Upper lobe of left lung (tissue), 6 donors: ENCODE data around the gene EPHA8. TPM values are rescaled to one million over a fixed set of nuclear protein-coding genes. Genes with fewer than 3 reads are reported as not detected.

Experiments used
- ATAC-seq, 2 donors: fragments of 200-7000 bp; cut with Tn5 transposase; one replicate each; pipeline ENCODE4 v1.9.1; 2022; ENCODE audit warnings: mild to moderate bottlenecking in 2 of 2, moderate library complexity in 2 of 2; ENCODE audit not compliant: low FRiP score in 2 of 2
- DNase-seq, 2 donors: peaks; one replicate each; pipeline ENCODE4 v3.0.0-alpha.2; 2019 to 2020
- H3K27ac ChIP-seq, 4 donors: fragments of 200-600 bp; sonication (generic); one replicate each; pipeline ENCODE4 v1.5.1; 2016 to 2019
- H3K27me3 ChIP-seq, 4 donors: fragments of 200-600 bp; sonication (generic); one replicate each; pipeline ENCODE4 v1.5.1; 2017 to 2019
- H3K36me3 ChIP-seq, 4 donors: fragments of 200-600 bp; sonication (generic); one replicate each; pipeline ENCODE4 v1.5.1; 2016 to 2019
- H3K4me1 ChIP-seq, 4 donors: fragments of 200-600 bp; sonication (generic); one replicate each; pipeline ENCODE4 v1.5.1; 2018 to 2019
- H3K4me3 ChIP-seq, 4 donors: fragments of 200-600 bp; sonication (generic); one replicate each; pipeline ENCODE4 v1.5.1; 2017 to 2019; ENCODE audit warnings: mild to moderate bottlenecking in 2 of 4, moderate library complexity in 1 of 4
- H3K9me3 ChIP-seq, 4 donors: fragments of 200-600 bp; sonication (generic); one replicate each; pipeline ENCODE4 v1.5.1; 2018 to 2019
- EP300 ChIP-seq, 4 donors: sonication (generic); formaldehyde crosslinking; IDR thresholded peaks; one replicate each; pipeline ENCODE4 v1.5.1; 2017; ENCODE audit warnings: antibody characterized with exemption in 4 of 4, control low read depth in 2 of 4
- POLR2A ChIP-seq, 4 donors: fragments of 450-650 bp; IDR thresholded peaks; one replicate each; pipeline ENCODE4 v1.5.1; 2016 to 2017; ENCODE audit warnings: antibody characterized with exemption in 4 of 4, mild to moderate bottlenecking in 2 of 4
- POLR2AphosphoS5 ChIP-seq, 2 donors: sonication (generic); formaldehyde crosslinking; IDR thresholded peaks; one replicate each; pipeline ENCODE4 v1.5.1; 2017; ENCODE audit warnings: antibody characterized with exemption in 2 of 2
- WGBS, 2 donors: methylation state at CpG; one replicate each; pipeline ENCODE4 v1.1.5; 2017 to 2018; 5-methylcytosine and 5-hydroxymethylcytosine counted together
- total RNA-seq, 6 donors: library from RNA; depleted of rRNA in 4 of 6; stranded (reverse); fragments of >200 nt in 4 of 6; gene quantifications; one replicate each; pipeline versions ENCODE4 v1.1.0 to v1.2.1, GENCODE V29; 2016 to 2021
- TF ChIP-seq, protein P1 (sequence below), 6 experiments: fragments of 450-650 bp in 4 of 6; fragments of 200-600 bp in 2 of 6; sonication (generic) in 2 of 6; IDR thresholded peaks; one replicate each; pipeline ENCODE4 v1.5.1; 2016 to 2019; ENCODE audit warnings: antibody characterized with exemption in 6 of 6
- donor health status: DM: no; HTN: no; CAD: no; lungs with moderate emphysema.
- donor health status: DM: no; HTN: yes; CAD: no; lungs with severe emphysema.

The EPHA8 gene
- total RNA-seq: not detected

DNA sequence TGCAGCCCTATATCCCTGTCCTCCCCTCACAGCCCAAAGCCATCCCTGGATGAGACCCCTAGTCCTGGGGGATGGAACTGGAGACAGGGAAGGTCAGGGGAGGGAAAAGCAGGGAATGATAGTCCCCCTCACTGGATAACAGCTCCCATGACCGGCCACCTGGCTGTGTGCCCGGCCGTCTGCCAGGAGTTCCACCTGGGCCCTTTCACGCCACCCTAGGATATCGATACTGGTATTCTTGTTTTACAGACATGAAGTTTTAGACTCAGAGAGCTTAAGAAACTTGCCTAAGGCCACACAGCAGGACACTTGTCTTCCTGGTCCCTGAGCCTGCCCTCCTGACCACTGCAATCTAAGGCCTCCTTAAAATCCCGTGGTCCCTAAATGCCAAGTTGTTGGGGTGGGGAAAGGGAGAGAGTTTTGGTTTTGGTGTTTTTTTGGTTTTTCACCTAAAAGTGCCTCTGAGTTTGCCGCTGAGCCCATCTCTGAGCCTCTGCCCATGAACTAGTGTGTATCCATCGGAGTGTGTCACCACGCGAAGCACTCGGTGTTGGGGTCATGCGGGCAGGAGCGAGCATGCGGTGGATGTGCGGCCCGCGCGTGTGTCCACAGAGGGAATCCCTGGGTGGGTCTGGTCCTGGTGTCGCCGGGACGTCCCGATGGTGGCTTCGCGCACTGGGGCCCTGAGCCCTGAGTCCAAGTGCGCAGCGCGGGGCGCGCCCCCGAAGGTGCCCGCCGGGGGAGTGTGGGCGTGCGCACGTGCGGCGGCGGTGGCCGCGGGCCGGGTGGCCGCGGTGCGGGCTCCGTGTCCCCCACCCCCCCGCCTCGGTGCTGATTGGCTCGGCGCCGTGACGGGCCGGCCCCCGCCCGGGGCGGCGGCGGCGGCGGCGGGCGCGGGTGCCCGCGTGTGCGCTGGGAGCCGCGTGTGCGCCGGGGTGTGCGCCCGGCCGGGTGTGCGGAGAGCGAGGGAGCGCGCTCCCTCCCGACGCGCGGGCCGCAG lies at the start of gene EPHA8:
Gene EPHA8, plus strand, starts transcription at position 906 of the 1,000 bp plus-strand sequence. CDS start 147 bp downstream, outside the sequence.
- DNase-seq (no peak), ATAC-seq (no peak)
- Histone ChIP-seq H3K4me1 (peaks cover 0 to 5% (median 1%) of the 10 kb centered on the region in 4 donors), H3K4me3 (no peak within 1 kb of the TSS), H3K9me3 (no peaks in the 10 kb centered on the region), H3K27ac (no peak within 1 kb of the TSS), H3K36me3 (no peaks in the 10 kb centered on the region), H3K27me3 (peaks cover 0 to 15% (median 4%) of the 10 kb centered on the region in 4 donors)
- TF ChIP-seq, protein P1, sequence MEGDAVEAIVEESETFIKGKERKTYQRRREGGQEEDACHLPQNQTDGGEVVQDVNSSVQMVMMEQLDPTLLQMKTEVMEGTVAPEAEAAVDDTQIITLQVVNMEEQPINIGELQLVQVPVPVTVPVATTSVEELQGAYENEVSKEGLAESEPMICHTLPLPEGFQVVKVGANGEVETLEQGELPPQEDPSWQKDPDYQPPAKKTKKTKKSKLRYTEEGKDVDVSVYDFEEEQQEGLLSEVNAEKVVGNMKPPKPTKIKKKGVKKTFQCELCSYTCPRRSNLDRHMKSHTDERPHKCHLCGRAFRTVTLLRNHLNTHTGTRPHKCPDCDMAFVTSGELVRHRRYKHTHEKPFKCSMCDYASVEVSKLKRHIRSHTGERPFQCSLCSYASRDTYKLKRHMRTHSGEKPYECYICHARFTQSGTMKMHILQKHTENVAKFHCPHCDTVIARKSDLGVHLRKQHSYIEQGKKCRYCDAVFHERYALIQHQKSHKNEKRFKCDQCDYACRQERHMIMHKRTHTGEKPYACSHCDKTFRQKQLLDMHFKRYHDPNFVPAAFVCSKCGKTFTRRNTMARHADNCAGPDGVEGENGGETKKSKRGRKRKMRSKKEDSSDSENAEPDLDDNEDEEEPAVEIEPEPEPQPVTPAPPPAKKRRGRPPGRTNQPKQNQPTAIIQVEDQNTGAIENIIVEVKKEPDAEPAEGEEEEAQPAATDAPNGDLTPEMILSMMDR (IDR thresholded peaks at IDR 0.05): no peak
- TF ChIP-seq EP300 (IDR thresholded peaks at IDR 0.05): no peak
- no peak for TF ChIP-seq POLR2A (IDR thresholded peaks at IDR 0.05)
- TF ChIP-seq POLR2AphosphoS5 (IDR thresholded peaks at IDR 0.05): no peak
- WGBS, 2 donors: 23 to 36% methylated on average over 13 to 18 of the region's 81 CpGs

DNA sequence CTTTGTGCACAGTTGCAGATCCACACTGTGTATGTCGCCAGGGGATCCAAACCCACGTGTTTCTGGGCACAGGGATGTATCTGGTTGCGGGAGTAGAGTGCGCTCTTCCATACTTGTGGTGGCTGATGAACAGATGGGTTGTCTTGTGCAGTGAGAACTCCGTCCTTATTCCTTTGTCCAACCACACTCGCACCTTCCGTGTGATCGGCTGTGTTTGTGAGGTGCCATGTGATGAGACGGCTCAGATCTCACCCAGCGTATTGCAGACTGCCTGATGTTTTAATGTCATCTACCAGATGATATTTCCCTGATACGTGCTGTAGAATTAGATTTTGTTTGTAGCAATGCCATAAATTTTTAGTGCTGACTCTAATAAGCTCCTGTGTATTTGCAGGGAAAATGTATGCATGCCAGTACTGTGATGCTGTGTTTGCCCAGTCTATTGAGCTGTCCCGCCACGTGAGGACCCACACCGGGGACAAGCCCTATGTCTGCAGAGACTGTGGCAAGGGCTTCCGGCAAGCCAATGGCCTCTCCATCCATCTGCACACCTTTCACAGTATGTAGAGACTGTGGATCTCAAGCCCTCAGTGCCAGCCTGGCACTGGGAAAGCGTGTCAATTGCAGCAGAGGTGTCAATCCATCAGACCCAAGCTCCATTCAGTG lies 46.2 kb upstream of the EPHA8 start:
- ATAC-seq (no peak), DNase-seq (no peak)
- no peaks in the 10 kb centered on the region for H3K4me1 ChIP-seq
- WGBS, 2 donors: 94% methylated on average over 16 of the region's 16 CpGs
- TF ChIP-seq EP300 (IDR thresholded peaks at IDR 0.05) (no peak), POLR2A (IDR thresholded peaks at IDR 0.05) (no peak), POLR2AphosphoS5 (IDR thresholded peaks at IDR 0.05) (no peak)
- TF ChIP-seq, protein P1 (IDR thresholded peaks at IDR 0.05): no peak
- H3K9me3 ChIP-seq: no peaks in the 10 kb centered on the region
- H3K27me3 ChIP-seq: no peaks in the 10 kb centered on the region
- no peak overlapping the region for H3K4me3 ChIP-seq
- H3K27ac ChIP-seq: no peak overlapping the region
- peaks cover 44 to 100% (median 91%) of the 10 kb centered on the region in 4 donors for H3K36me3 ChIP-seq

DNA sequence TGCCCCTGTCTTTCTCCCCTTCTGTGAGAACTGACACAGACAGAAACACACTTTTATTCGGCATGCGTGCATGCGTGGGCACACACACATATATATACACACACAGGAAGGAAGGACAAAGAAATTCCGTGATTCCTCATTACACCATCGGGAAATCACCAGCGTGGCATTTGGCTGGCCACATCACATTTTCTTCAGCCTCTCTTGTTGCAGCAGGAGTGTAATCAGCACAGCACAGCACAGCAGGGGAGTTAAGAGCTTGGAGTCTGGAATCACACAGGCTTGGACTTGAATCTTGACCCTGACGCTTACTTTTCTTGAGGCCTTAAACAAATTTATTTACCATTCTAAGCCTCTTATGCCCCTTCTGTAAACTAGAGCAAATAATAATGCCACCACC lies 45.3 kb upstream of the EPHA8 start:
- Histone ChIP-seq H3K9me3 (no peaks in the 10 kb centered on the region), H3K27ac (no peak overlapping the region), H3K27me3 (no peaks in the 10 kb centered on the region), H3K36me3 (peaks cover 36 to 97% (median 87%) of the 10 kb centered on the region in 4 donors), H3K4me3 (no peak overlapping the region), H3K4me1 (no peaks in the 10 kb centered on the region)
- 55 to 75% methylated on average over 7 of the region's 7 CpGs for WGBS, 2 donors
- ATAC-seq (no peak), DNase-seq (no peak)
- TF ChIP-seq, protein P1 (IDR thresholded peaks at IDR 0.05): no peak
- no peak for TF ChIP-seq POLR2A (IDR thresholded peaks at IDR 0.05)
- TF ChIP-seq EP300 (IDR thresholded peaks at IDR 0.05): no peak
- no peak for TF ChIP-seq POLR2AphosphoS5 (IDR thresholded peaks at IDR 0.05)

DNA sequence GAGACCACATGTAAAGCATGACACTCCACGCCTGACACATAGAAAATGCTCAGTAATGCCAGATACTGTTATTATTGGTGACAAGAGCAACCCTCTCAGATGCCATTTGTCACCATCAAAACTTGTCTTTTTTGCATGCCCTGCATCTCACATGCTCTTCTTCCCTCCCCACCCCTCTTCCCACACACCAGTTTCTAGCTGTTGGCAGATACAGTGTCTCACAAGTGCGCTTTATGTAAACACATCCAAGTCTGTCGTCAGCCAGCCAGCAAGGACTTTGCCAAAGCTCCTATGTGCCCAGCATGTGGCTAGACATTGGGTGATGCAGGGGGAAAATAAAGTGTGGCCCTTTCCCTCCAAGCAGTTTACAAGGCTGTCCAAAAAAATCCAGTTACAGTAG lies 44.9 kb upstream of the EPHA8 start:
- Histone ChIP-seq H3K9me3 (no peaks in the 10 kb centered on the region), H3K27me3 (no peaks in the 10 kb centered on the region), H3K36me3 (peaks cover 34 to 97% (median 86%) of the 10 kb centered on the region in 4 donors), H3K4me1 (no peaks in the 10 kb centered on the region), H3K4me3 (no peak overlapping the region), H3K27ac (no peak overlapping the region)
- TF ChIP-seq POLR2AphosphoS5 (IDR thresholded peaks at IDR 0.05) (no peak), EP300 (IDR thresholded peaks at IDR 0.05) (no peak), POLR2A (IDR thresholded peaks at IDR 0.05) (no peak)
- TF ChIP-seq, protein P1 (IDR thresholded peaks at IDR 0.05): no peak
- DNase-seq: no peak
- no peak for ATAC-seq
- WGBS, 2 donors: 63 to 64% methylated on average over 3 of the region's 3 CpGs
